AG10803 (cell line): ENCODE measurements around the gene STX12.

Experiments used
- DNase-seq: peaks from one replicate; pipeline ENCODE4 v3.0.0; 2010; ENCODE audit warnings: low read depth
- H3K4me3 ChIP-seq: 2 replicates; pipeline ENCODE4 v1.5.1; 2011; ENCODE audit warnings: mild to moderate bottlenecking, low read length, control low read depth
- TF ChIP-seq, protein P1 (sequence below): conservative IDR thresholded peaks from 2 replicates; pipeline ENCODE4 v1.5.1; 2011; ENCODE audit warnings: mild to moderate bottlenecking, low read length, control low read depth, inconsistent platforms

STX12 gene

DNA sequence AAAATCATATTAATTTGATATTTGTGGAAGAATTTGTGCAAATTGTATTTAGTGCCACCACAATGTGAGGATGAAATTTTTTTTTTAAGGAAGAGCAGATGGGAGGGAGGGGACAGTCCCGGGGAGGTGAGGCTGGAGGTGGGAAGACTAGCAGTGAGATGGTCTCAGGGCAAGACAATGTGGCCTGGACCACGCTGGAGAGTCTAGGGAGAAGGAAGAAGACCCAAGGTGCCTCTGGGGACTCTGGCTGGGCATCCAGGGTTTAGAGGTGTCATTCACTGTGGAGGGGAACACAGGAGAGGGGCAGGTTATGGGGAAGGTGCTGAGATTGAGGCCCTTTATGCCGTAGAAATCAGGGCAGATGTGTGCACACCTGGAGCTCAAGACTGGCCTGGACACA, 89.0 kb downstream of the STX12 start:
- TF ChIP-seq, protein P1, sequence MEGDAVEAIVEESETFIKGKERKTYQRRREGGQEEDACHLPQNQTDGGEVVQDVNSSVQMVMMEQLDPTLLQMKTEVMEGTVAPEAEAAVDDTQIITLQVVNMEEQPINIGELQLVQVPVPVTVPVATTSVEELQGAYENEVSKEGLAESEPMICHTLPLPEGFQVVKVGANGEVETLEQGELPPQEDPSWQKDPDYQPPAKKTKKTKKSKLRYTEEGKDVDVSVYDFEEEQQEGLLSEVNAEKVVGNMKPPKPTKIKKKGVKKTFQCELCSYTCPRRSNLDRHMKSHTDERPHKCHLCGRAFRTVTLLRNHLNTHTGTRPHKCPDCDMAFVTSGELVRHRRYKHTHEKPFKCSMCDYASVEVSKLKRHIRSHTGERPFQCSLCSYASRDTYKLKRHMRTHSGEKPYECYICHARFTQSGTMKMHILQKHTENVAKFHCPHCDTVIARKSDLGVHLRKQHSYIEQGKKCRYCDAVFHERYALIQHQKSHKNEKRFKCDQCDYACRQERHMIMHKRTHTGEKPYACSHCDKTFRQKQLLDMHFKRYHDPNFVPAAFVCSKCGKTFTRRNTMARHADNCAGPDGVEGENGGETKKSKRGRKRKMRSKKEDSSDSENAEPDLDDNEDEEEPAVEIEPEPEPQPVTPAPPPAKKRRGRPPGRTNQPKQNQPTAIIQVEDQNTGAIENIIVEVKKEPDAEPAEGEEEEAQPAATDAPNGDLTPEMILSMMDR, result no peak
- H3K4me3 ChIP-seq, result no peak overlapping the region
- DNase-seq, result no peak

DNA sequence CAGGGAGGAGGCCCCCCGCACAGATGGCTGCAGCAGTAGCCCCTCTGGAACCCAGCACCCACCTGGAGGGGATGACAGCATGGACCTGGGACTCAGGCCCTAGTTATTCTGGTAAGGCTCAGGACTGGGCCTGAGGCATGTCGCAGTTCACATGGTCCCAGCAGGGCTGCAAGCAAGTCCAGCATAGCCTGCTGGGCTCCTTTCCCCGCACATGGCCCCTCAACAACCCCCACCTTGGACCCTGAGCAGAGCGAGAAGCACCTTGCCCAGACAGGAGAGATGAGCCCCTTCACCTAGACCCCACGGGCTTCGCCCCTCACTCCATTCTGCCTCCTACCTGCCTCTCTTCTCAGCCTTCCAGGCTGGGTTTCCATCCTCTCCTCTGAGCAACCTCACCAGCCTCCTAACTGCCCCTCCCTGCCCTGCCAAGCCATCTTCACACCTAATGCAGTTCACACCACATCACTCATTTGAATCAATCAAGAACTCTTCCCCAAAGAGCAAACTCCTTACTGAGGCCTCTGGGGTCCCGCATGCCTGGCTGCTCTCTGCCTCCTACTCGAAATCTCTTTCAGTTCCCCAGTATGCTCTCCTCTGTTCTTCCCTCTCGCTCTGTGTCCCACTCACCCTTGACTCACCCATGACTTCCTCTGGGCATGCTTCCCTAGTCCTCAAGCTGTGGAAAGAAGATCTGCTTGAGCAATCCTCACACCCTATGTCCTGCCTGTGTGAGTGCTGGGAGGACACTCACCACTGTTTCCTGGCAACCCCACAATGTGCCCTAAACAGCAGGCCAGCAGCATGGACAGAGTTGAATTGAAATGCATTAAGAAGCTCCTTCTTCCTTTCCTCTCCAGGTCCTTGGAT, 89.9 kb downstream of the STX12 start:
- TF ChIP-seq, protein P1, result no peak
- H3K4me3 ChIP-seq, result no peak overlapping the region
- peak; percentile 99 for DNase-seq

DNA sequence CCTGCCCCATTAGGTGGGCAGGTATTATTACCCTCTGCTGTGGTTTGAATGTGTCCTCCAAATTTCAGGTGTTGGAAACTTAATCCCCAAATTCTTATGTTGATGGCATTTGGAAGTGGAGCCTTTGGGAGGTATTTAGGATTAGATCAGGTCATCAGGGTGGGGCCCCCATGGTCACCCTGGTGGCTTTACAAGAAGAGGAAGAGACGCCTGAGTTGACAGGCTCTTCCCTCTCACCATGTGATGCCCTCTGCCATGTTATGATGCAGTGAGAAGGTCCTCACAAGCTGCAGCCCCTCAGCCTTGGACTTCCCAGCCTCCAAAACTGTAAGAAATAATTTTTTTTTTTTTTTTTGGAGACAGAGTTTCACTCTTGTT, 90.5 kb downstream of the STX12 start:
- no peak for DNase-seq
- no peak overlapping the region for H3K4me3 ChIP-seq
- TF ChIP-seq, protein P1, result no peak

DNA sequence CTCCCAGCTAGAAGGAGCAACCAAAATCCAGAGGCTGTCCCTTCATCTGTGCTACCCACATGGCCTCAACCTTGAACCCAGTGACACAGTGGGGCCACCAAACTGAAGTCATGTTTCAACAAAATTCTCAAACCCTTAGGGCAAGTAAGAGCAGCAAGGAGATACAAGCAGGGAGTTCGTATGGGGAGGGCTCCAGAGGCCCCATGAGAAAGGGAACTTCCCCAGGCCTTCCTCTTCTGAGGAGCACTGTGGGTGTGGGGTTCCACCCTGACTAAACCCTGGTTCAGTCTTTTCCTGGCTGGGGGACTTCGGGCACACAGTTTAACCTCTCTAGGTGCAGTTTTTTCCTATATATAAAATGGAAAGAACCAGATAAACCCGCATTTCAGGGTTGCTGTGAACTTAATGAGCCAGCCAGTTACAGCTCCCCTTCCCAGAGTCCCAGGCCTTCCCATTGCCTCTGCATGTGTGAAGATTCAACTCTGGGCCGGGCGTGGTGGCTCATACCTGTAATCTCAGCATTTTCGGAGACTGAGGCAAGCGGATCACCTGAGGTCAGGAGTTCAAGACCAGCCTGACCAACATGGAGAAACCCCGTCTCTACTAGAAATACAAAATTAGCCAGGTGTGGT, 91.4 kb downstream of the STX12 start:
- H3K4me3 ChIP-seq, result no peak overlapping the region
- TF ChIP-seq, protein P1, result no peak
- no peak for DNase-seq

DNA sequence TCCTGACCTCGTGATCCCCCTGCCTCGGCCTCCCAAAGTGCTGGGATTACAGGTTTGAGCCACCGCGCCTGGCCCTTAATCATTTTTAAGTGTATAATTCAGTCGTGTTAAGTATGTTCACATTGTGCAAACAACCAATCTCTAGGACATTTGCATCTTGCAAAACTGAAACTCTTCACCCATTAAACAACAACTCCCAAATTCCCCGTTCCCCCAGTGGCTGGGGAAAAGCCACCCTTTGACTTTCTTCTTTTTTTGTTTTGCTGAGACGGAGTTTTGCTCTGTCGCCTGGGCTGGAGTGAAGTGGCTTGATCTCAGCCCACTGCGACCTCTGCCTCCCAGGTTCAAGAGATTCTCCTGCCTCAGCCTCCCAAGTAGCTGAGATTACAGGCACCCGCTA, 92.8 kb downstream of the STX12 start:
- TF ChIP-seq, protein P1, result no peak
- no peak overlapping the region for H3K4me3 ChIP-seq

DNA sequence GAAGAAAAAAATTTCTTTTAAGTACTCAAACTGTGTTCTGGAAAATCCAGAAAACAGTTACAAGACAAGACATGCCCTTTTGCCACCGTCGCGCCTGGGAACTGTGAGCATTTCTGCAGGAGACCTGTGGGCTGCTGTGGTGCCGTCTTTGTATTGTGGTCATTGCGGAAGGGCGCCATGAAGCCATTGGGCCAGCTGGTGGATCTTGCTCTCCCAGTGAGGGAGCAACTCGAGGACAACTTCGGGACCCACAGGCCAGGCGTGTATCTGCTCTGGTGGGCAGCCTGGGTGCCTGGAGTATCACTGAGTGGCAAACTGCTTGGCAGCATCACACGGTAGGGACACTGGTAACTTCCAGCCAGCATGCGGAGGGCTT, 95.5 kb downstream of the STX12 start:
- DNase-seq, result no peak
- TF ChIP-seq, protein P1, result no peak

More for the DNA sequence above, 92.8 kb downstream of the STX12 start:
- DNase-seq, result no peak

More for the DNA sequence above, 95.5 kb downstream of the STX12 start:
- H3K4me3 ChIP-seq, result no peak overlapping the region
